Mesendoderm (in vitro differentiated cells): ENCODE measurements around the gene PRDM16.

ENCODE experiments used
- DNase-seq: peaks from one replicate; pipeline ENCODE4 v3.0.0; 2013
- H2AK5ac ChIP-seq: 2 replicates; pipeline ENCODE4 v1.6.1; 2013; ENCODE audit warnings: low read length, inconsistent platforms
- H2BK120ac ChIP-seq: 2 replicates; pipeline ENCODE4 v1.6.1; 2013; ENCODE audit warnings: low read depth, mild to moderate bottlenecking, low read length, moderate library complexity, mixed read lengths
- H2BK15ac ChIP-seq: replicated peaks from 2 replicates; pipeline ENCODE4 v1.6.1; 2013; ENCODE audit warnings: low read depth, mild to moderate bottlenecking, moderate library complexity
- H2BK5ac ChIP-seq: 2 replicates; pipeline ENCODE4 v1.6.1; 2013; ENCODE audit warnings: low read length, inconsistent platforms
- H3K18ac ChIP-seq: 2 replicates; pipeline ENCODE4 v1.6.1; 2013; ENCODE audit warnings: mild to moderate bottlenecking, low read length, mixed read lengths
- H3K23ac ChIP-seq: one replicate; pipeline ENCODE4 v1.6.1; 2013; ENCODE audit warnings: low read length
- H3K27ac ChIP-seq: 2 replicates; pipeline ENCODE4 v1.5.1; 2013; ENCODE audit warnings: low read depth, mild to moderate bottlenecking, inconsistent platforms, low read length, moderate library complexity
- H3K27me3 ChIP-seq: 2 replicates; pipeline ENCODE4 v1.6.1; 2013; ENCODE audit warnings: low read length, control low read depth, mild to moderate bottlenecking, inconsistent platforms; ENCODE audit not compliant: insufficient read depth, poor library complexity
- H3K36me3 ChIP-seq: 2 replicates; pipeline ENCODE4 v1.6.1; 2013; ENCODE audit warnings: low read length, inconsistent platforms; ENCODE audit not compliant: control insufficient read depth, insufficient read depth
- H3K4ac ChIP-seq: one replicate; pipeline ENCODE4 v1.6.1; 2013; ENCODE audit warnings: low read depth, mild to moderate bottlenecking, low read length, moderate library complexity
- H3K4me1 ChIP-seq: 2 replicates; pipeline ENCODE4 v1.6.1; 2013; ENCODE audit warnings: low read depth, low read length, inconsistent platforms; ENCODE audit not compliant: control insufficient read depth
- H3K4me2 ChIP-seq: 2 replicates; pipeline ENCODE4 v1.6.1; 2013; ENCODE audit warnings: low read length
- H3K4me3 ChIP-seq: 2 replicates; pipeline ENCODE4 v1.5.1; 2013; ENCODE audit warnings: mild to moderate bottlenecking, low read length
- H3K56ac ChIP-seq: one replicate; pipeline ENCODE4 v1.6.1; 2013; ENCODE audit warnings: low read length
- H3K79me1 ChIP-seq: 2 replicates; pipeline ENCODE4 v1.6.1; 2013; ENCODE audit warnings: low read length, inconsistent platforms
- H3K79me2 ChIP-seq: 2 replicates; pipeline ENCODE4 v1.6.1; 2013; ENCODE audit warnings: mild to moderate bottlenecking, low read length; ENCODE audit not compliant: control insufficient read depth, insufficient read depth
- H3K9ac ChIP-seq: 2 replicates; pipeline ENCODE4 v1.6.1; 2013; ENCODE audit warnings: low read length, inconsistent platforms
- H4K5ac ChIP-seq: one replicate; pipeline ENCODE4 v1.6.1; 2013; ENCODE audit warnings: low read length
- H4K8ac ChIP-seq: one replicate; pipeline ENCODE4 v1.6.1; 2013; ENCODE audit warnings: low read depth, mild to moderate bottlenecking, control low read depth, low read length, moderate library complexity
- WGBS: extraction: QIAGEN DNeasy Blood & Tissue Kit; methylation state at CpG from one replicate; pipeline ENCODE4 v1.1.7; 2013; ENCODE audit warnings: low lambda C conversion rate, missing lambda C conversion rate; ENCODE audit not compliant: insufficient coverage; ENCODE audit errors: extremely low coverage; 5-methylcytosine and 5-hydroxymethylcytosine counted together

The PRDM16 gene

DNA sequence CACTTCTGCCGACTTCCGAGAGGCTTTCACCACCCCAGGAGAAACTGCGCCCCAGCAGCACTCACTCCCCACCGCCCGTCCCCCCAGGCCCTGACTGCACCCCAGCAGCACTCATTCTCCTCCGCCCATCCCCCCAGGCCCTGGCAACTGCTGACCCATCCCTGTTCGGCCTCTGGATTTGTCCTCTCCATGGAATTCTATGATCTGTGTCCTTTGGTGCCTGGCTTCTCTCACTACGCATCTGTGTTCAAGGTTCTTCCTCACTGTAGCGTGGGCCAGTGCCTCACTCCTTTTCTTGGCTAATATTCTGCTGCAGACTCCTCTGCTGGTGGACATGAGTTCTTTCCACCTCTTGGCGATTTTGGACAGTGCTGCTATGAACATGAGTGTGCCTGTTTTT, 263.7 kb downstream of the PRDM16 start:
- H3K4me1 ChIP-seq: peaks cover 5% of the 10 kb centered on the region
- no peak overlapping the region for H3K9ac ChIP-seq
- no peak overlapping the region for H2BK15ac ChIP-seq
- H3K79me1 ChIP-seq: no peaks in the 10 kb centered on the region
- no peak overlapping the region for H3K27ac ChIP-seq
- no peak overlapping the region for H2AK5ac ChIP-seq
- no CpG with 5 or more reads among the region's 10 CpGs for WGBS
- no peak overlapping the region for H3K4ac ChIP-seq
- H3K56ac ChIP-seq: no peak overlapping the region
- no peak overlapping the region for H3K4me2 ChIP-seq
- H3K23ac ChIP-seq: no peak overlapping the region
- no peaks in the 10 kb centered on the region for H3K27me3 ChIP-seq
- H4K8ac ChIP-seq: no peak overlapping the region
- H3K36me3 ChIP-seq: no peaks in the 10 kb centered on the region
- no peaks in the 10 kb centered on the region for H3K79me2 ChIP-seq
- H4K5ac ChIP-seq: no peak overlapping the region
- H2BK5ac ChIP-seq: no peak overlapping the region
- no peak for DNase-seq
- H2BK120ac ChIP-seq: no peak overlapping the region
- no peak overlapping the region for H3K4me3 ChIP-seq
- no peak overlapping the region for H3K18ac ChIP-seq

- no peak overlapping the region for H2BK120ac ChIP-seq
- H3K79me2 ChIP-seq: no peaks in the 10 kb centered on the region
- no peak overlapping the region for H3K9ac ChIP-seq
- no peak overlapping the region for H4K8ac ChIP-seq
- no peak overlapping the region for H3K18ac ChIP-seq
- H3K4me1 ChIP-seq: peaks cover 5% of the 10 kb centered on the region
- no peaks in the 10 kb centered on the region for H3K27me3 ChIP-seq
- no peak overlapping the region for H2AK5ac ChIP-seq
- no peak for DNase-seq
- H3K4me2 ChIP-seq: no peak overlapping the region
- no peak overlapping the region for H3K4me3 ChIP-seq
- no peaks in the 10 kb centered on the region for H3K79me1 ChIP-seq
- WGBS: no CpG with 5 or more reads among the region's 9 CpGs
- H3K27ac ChIP-seq: no peak overlapping the region
- no peak overlapping the region for H3K4ac ChIP-seq
- no peak overlapping the region for H4K5ac ChIP-seq
- no peak overlapping the region for H3K56ac ChIP-seq
- no peaks in the 10 kb centered on the region for H3K36me3 ChIP-seq
- no peak overlapping the region for H2BK15ac ChIP-seq
- no peak overlapping the region for H3K23ac ChIP-seq
- no peak overlapping the region for H2BK5ac ChIP-seq
Observed at GRCh38 chr1:3333903-3334302, 264.9 kb downstream of the PRDM16 start.

- no CpG with 5 or more reads among the region's 7 CpGs for whole genome bisulfite sequencing
- H2AK5ac ChIP-seq: no peak overlapping the region
- H2BK120ac ChIP-seq: no peak overlapping the region
- H3K4me3 ChIP-seq: no peak overlapping the region
- H4K8ac ChIP-seq: no peak overlapping the region
- no peak overlapping the region for H3K27ac ChIP-seq
- no peak overlapping the region for H3K9ac ChIP-seq
- H3K4me2 ChIP-seq: no peak overlapping the region
- H3K18ac ChIP-seq: no peak overlapping the region
- no peak overlapping the region for H2BK15ac ChIP-seq
- H3K4ac ChIP-seq: no peak overlapping the region
- H3K27me3 ChIP-seq: no peaks in the 10 kb centered on the region
- no peak overlapping the region for H3K56ac ChIP-seq
- no peaks in the 10 kb centered on the region for H3K79me1 ChIP-seq
- peaks cover 5% of the 10 kb centered on the region for H3K4me1 ChIP-seq
- no peak overlapping the region for H4K5ac ChIP-seq
- H2BK5ac ChIP-seq: no peak overlapping the region
- no peak for DNase-seq
- H3K36me3 ChIP-seq: no peaks in the 10 kb centered on the region
- H3K23ac ChIP-seq: no peak overlapping the region
- H3K79me2 ChIP-seq: no peaks in the 10 kb centered on the region
Observed at GRCh38 chr1:3334366-3334765, 265.4 kb downstream of the PRDM16 start.

DNA sequence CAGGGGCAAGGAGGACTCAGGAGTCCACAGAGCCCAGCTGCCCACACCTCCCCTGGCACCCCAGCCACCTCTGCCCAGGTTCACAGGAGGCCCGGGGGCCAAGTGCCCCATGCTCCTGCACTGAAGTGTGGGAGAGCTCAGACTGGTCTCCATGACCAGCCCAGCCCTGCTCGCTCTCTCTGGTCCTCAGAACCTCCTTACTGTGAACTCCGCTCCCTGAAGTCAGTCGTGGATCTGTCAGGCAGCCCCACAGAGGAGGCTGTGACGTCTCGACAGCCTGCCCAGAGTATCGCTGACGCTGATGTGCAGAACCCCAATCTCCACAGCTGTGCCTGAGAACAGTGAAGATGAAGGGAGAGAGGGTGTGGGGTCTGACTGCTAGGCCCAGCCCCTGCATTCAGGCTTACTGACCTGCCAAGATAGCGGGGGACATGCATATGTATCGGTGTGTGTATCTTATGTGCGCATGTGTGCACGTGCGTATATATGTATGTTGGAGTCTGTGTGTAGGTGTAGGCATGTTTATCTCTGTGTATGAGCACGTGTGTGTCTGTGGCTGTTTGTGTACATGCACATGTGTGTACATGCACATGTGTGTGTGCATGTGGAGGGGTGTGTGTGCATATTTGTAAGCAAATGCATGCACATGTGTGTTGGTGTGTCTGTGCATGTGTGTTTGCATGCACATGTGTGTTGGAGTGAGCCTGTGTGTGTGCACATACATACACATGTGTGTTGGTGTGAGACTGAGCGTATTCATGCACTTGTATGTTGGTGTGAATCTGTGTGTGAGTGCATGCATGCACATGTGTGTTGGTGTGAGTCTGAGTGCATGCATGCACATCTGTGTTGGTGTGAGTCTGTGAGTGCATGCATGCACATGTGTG, 267.0 kb downstream of the PRDM16 start:
- no peaks in the 10 kb centered on the region for H3K79me2 ChIP-seq
- H4K5ac ChIP-seq: no peak overlapping the region
- H2AK5ac ChIP-seq: no peak overlapping the region
- no peak overlapping the region for H4K8ac ChIP-seq
- no peaks in the 10 kb centered on the region for H3K4me1 ChIP-seq
- no peak overlapping the region for H2BK15ac ChIP-seq
- no peaks in the 10 kb centered on the region for H3K79me1 ChIP-seq
- H3K18ac ChIP-seq: no peak overlapping the region
- no peak overlapping the region for H3K56ac ChIP-seq
- H3K4ac ChIP-seq: no peak overlapping the region
- H3K4me3 ChIP-seq: no peak overlapping the region
- H3K9ac ChIP-seq: no peak overlapping the region
- H3K27me3 ChIP-seq: no peaks in the 10 kb centered on the region
- DNase-seq: no peak
- no peak overlapping the region for H3K23ac ChIP-seq
- H2BK120ac ChIP-seq: no peak overlapping the region
- no CpG with 5 or more reads among the region's 15 CpGs for WGBS
- H2BK5ac ChIP-seq: no peak overlapping the region
- H3K36me3 ChIP-seq: no peaks in the 10 kb centered on the region
- H3K27ac ChIP-seq: no peak overlapping the region
- no peak overlapping the region for H3K4me2 ChIP-seq

- Histone ChIP-seq H3K18ac (no peak overlapping the region), H3K27me3 (no peaks in the 10 kb centered on the region), H3K4ac (no peak overlapping the region), H3K9ac (no peak overlapping the region), H3K27ac (no peak overlapping the region), H3K4me2 (no peak overlapping the region), H2BK120ac (no peak overlapping the region), H2BK5ac (no peak overlapping the region), H4K5ac (no peak overlapping the region), H3K56ac (no peak overlapping the region), H3K4me3 (no peak overlapping the region), H2BK15ac (no peak overlapping the region), H3K4me1 (no peaks in the 10 kb centered on the region), H4K8ac (no peak overlapping the region), H3K23ac (no peak overlapping the region), H3K79me1 (no peaks in the 10 kb centered on the region), H2AK5ac (no peak overlapping the region), H3K79me2 (no peaks in the 10 kb centered on the region), H3K36me3 (no peaks in the 10 kb centered on the region)
- DNase-seq: no peak
- no CpG with 5 or more reads among the region's 6 CpGs for WGBS
Observed at GRCh38 chr1:3336641-3337630, 267.9 kb downstream of the PRDM16 start.
